ENCODE results near the gene NR1D2. TPM values are rescaled to one million over a fixed set of nuclear protein-coding genes. Genes with fewer than 3 reads are reported as not detected.

Gene NR1D2
- total and polyA plus RNA-seq, 2 experiments from 2014 or later, result 12.5 to 18.8 TPM

- Histone ChIP-seq H3K4me1 (ENCODE audit: low read depth) (no peaks in the 10 kb centered on the region), H3K4me3 (no peak overlapping the region), H3K27me3 (no peaks in the 10 kb centered on the region), H3K36me3 (no peaks in the 10 kb centered on the region), H3K9me3 (ENCODE audit: low read depth) (no peaks in the 10 kb centered on the region), H3K27ac (no peak overlapping the region)
- TF ChIP-seq CTCF (IDR thresholded peaks at IDR 0.05; ENCODE audit: low read depth, low read length), result peak; percentile 11
- DNase-seq (ENCODE audit: low read depth in 1 of 2, low spot score in 1 of 2), result peak in 1 of 2 donors; percentile 19
Observed at GRCh38 chr3:23926736-23927135, 18.4 kb upstream of the NR1D2 start.

GRCh38 chr3:23928524-23928923, 16.6 kb upstream of the NR1D2 start:
- DNase-seq (ENCODE audit: low read depth in 1 of 2, low spot score in 1 of 2), result no peak
- no peaks in the 10 kb centered on the region for H3K4me1 ChIP-seq (ENCODE audit: low read depth)
- H3K27me3 ChIP-seq, result no peaks in the 10 kb centered on the region
- H3K27ac ChIP-seq, result no peak overlapping the region
- TF ChIP-seq CTCF (IDR thresholded peaks at IDR 0.05; ENCODE audit: low read depth, low read length), result no peak
- H3K9me3 ChIP-seq (ENCODE audit: low read depth), result no peaks in the 10 kb centered on the region
- no peak overlapping the region for H3K4me3 ChIP-seq
- H3K36me3 ChIP-seq, result no peaks in the 10 kb centered on the region

DNA sequence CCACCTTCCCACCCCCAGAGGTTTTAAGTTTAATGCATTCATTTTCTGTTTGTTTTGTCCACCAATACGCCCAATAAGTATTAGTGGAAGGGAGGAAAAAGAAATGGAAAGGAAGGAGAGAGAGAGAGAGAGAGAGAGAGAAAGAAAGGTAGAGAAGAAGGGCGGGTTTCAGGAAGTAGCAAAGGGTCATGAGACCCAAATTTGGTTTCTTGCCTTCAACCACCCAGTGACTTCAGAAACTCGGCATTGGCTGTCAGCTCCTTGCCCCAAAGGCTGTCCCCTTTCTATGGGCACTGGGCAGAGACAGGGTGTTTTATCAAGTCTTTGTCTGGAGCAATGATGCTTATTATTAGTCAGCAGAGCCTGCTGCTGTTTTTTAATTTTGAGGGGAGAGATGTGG, 13.5 kb upstream of the NR1D2 start:
- no peak overlapping the region for H3K4me3 ChIP-seq
- H3K4me1 ChIP-seq (ENCODE audit: low read depth), result no peaks in the 10 kb centered on the region
- no peak for TF ChIP-seq CTCF (IDR thresholded peaks at IDR 0.05; ENCODE audit: low read depth, low read length)
- H3K27me3 ChIP-seq, result no peaks in the 10 kb centered on the region
- no peaks in the 10 kb centered on the region for H3K9me3 ChIP-seq (ENCODE audit: low read depth)
- H3K36me3 ChIP-seq, result no peaks in the 10 kb centered on the region
- H3K27ac ChIP-seq, result no peak overlapping the region
- DNase-seq (ENCODE audit: low read depth in 1 of 2, low spot score in 1 of 2), result no peak

- TF ChIP-seq CTCF (IDR thresholded peaks at IDR 0.05; ENCODE audit: low read depth, low read length), result no peak
- Histone ChIP-seq H3K4me3 (no peak overlapping the region), H3K4me1 (ENCODE audit: low read depth) (no peaks in the 10 kb centered on the region), H3K27ac (no peak overlapping the region), H3K27me3 (no peaks in the 10 kb centered on the region), H3K9me3 (ENCODE audit: low read depth) (no peaks in the 10 kb centered on the region), H3K36me3 (no peaks in the 10 kb centered on the region)
- DNase-seq (ENCODE audit: low read depth in 1 of 2, low spot score in 1 of 2), result no peak
Observed at GRCh38 chr3:23932571-23932970, 12.5 kb upstream of the NR1D2 start.

- Histone ChIP-seq H3K27me3 (no peaks in the 10 kb centered on the region), H3K36me3 (no peaks in the 10 kb centered on the region), H3K4me3 (no peak overlapping the region), H3K4me1 (ENCODE audit: low read depth) (no peaks in the 10 kb centered on the region), H3K27ac (no peak overlapping the region), H3K9me3 (ENCODE audit: low read depth) (no peaks in the 10 kb centered on the region)
- DNase-seq (ENCODE audit: low read depth in 1 of 2, low spot score in 1 of 2), result no peak
- TF ChIP-seq CTCF (IDR thresholded peaks at IDR 0.05; ENCODE audit: low read depth, low read length), result no peak
Observed at GRCh38 chr3:23934253-23934652, 10.8 kb upstream of the NR1D2 start.

GRCh38 chr3:23937296-23937695, 7.8 kb upstream of the NR1D2 start:
- no peak for TF ChIP-seq CTCF (IDR thresholded peaks at IDR 0.05; ENCODE audit: low read depth, low read length)
- DNase-seq (ENCODE audit: low read depth in 1 of 2, low spot score in 1 of 2), result no peak
- H3K27ac ChIP-seq, result no peak overlapping the region
- peaks cover 4% of the 10 kb centered on the region for H3K4me1 ChIP-seq (ENCODE audit: low read depth)
- H3K36me3 ChIP-seq, result no peaks in the 10 kb centered on the region
- no peaks in the 10 kb centered on the region for H3K9me3 ChIP-seq (ENCODE audit: low read depth)
- no peak overlapping the region for H3K4me3 ChIP-seq
- H3K27me3 ChIP-seq, result no peaks in the 10 kb centered on the region
